Stimulated activated CD4-positive, alpha-beta T cell treated with anti-CD3 and anti-CD28 coated beads, Interleukin-15, amount 100 ng/mL, for 48 hours (primary cell): Measurements from ENCODE around the gene FBXO36.

Source experiments
- DNase-seq, 2 donors: peaks; one replicate each; pipeline ENCODE4 v3.0.0-alpha.2; 2020; ENCODE audit warnings: low read depth in 2 of 2

Gene FBXO36

DNA sequence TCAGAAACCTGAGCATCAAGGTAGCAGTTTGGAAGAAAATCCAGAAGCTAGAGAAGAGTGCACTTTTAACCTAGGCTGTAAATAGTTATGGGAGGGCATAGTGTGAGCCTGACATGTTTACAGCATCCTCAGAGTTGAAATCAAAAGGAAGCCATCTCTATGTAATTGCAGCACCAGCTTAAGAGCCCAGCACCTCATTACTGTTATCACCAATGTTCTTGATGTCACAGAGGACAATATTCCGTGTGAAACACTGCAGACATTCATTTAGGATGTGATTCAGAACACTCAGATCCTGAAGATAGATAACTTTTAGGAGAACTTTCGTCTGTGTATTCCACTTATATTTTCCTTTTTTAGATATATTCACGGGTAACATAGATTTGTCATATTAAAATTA lies 48.1 kb downstream of the FBXO36 start:
- no peak for DNase-seq

DNA sequence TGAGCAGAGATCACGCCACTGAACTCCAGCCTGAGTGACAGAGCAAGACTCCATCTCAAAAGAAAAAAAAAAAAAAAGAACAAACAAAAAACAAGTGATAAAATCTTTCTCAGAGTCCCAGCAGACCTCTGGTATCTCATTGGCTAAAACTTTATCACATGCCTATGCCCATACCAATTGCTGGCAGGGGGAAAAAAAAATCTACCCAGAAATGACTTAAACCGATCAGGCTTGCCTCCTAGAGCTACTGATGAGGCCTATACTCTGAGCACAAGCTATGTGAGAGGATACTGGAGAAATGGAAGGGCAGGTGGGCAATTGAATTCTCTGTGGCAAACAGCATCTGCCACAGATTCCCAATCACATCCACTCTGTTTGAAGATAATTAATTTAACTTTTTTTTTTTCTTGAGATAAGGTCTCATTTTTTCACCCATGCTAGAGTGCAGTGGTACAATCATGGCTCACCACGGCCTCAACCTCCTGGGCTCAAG lies 49.0 kb downstream of the FBXO36 start:
- no peak for DNase-seq

DNA sequence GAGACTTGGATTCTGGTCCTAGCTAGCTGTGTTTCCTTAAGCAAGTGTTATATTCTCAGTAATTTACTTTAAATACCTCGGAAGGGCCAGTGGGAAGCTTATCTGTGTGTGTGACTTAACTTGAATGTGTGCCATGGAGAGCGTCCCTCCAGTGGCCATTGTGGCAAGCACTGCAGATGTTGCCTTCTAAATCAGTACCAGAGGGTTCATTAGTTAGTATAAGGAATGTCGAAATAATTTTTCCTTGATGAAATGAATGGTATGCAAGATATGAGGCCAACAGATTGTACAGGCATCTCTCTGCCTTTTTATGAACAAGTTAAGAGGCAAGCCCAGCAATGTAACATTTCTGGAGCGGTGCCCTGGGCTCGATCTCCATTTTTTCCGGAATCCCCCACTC lies 52.0 kb downstream of the FBXO36 start:
- no peak for DNase-seq

DNA sequence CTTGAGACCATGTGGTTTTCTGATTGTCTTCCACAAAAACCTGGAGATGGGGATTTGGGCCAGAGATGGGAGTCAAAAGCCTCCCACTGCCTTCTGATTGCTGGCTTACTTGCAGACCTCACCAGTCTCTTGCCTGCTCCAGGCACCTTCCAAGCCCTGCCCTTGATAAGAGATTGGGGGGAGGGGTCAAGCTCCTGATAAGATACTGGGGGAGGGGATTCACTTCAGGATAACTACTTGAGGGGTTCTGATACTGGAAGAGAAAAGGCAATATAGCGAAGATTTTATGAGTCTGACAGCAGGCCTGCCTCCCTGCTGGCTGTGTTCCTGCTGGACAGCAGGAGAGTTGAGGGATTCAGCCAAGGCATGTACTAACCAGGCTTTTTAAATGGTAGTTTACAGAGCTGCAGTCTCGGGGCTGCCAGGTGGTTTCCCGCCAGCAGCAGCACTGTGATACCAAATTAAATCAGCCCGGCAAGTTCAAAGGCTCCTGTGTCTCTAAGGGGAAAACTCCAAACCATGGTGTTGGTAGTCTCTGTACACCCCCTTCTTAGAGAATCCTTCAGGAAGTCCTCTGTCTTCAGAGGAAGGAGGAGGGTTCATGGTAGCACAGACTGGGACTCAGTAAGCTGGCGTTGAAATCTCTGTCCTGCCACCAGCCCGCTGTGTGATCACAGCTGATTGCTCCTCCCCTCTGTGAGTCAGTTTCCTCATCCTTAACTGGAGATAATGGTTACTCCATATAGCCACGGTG lies 58.3 kb downstream of the FBXO36 start:
- DNase-seq, result no peak

DNA sequence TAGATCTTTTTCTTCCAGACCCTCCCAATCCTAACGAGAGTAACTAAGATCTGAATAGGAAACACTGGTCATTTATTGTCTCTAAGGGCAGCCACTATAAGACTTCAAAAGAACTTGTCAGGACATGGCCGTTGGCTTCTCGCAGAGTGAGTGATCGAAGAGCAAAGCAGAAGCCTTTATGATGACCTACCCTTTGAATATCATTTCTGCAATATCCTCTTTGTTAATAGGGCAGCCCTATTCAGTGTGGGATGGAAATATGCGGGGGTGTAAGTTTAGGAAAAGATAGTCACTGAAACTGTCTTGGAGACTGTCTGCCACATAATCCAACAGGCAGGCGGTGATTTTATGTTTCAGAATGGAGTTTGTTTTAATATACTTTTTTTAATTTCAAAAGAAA lies 70.9 kb downstream of the FBXO36 start:
- no peak for DNase-seq

DNA sequence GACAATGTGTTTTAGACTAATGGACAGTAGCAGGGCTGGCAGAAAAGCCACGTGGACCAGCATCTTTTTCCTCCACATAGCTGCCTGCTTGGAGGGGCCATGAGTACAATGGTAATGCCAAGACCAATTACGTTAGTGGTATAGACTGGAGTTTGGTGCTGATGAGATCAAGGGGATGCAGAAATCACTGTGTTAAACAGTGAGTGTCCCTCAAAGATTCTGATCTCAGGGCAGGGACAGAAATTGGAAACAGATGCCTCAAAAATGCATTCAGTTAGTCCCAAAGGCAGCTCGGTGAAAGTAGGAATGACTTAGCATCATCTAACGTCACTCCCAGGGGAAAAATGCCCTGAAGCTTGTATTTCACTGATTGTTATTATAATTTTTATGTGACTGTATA lies 74.0 kb downstream of the FBXO36 start:
- no peak for DNase-seq

DNA sequence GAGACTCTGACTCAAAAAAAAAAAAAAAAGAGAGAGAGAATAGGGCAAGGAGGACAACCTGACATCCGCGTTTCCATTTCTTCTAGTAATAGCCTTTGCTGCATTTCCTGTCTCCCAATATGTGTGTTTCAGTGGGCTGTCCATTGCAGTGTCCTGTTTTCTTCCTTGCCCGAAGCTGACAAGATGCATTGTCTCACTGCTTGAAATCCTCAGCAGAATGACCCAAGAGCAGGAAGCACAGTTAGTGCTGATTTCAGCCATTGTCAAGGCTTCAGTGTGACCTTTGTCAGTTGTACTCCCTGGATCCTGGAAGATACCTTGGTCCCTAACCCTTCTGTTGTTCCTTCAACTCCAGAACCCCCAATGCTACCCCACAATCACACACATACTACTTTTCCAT lies 75.3 kb downstream of the FBXO36 start:
- no peak for DNase-seq

DNA sequence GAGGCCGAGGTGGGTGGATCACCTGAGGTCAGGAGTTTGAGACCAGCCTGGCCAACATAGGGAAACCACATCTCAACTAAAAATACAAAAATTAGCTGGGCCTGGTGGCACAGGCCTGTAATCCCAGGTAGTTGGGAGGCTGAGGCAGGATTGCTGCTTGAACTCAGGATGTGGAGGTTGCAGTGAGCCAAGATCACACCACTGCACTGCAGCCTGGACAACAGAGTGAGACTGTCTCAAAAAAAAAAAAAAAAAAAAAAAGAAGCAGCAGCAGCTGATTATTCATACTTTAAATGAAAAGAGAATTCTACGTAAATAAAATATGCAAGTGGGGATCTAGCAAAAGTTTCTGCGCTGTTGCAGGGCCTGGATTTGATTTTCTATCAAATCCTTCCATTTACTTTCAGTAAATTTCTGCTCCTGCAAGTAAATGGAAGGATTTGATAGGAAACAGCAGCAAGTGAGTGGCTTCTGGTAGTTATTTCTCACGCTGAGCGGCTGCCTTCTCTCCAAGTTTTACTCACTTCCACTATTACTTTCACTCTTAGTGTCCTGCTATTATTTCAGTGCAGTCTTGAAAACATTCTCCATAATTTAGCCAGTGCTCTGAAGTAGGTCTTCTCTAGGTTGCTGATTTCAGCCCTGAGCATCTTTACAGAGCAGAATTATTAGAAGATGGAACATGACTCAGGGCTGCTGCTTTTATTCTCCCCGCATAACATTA lies 78.0 kb downstream of the FBXO36 start:
- no peak for DNase-seq

DNA sequence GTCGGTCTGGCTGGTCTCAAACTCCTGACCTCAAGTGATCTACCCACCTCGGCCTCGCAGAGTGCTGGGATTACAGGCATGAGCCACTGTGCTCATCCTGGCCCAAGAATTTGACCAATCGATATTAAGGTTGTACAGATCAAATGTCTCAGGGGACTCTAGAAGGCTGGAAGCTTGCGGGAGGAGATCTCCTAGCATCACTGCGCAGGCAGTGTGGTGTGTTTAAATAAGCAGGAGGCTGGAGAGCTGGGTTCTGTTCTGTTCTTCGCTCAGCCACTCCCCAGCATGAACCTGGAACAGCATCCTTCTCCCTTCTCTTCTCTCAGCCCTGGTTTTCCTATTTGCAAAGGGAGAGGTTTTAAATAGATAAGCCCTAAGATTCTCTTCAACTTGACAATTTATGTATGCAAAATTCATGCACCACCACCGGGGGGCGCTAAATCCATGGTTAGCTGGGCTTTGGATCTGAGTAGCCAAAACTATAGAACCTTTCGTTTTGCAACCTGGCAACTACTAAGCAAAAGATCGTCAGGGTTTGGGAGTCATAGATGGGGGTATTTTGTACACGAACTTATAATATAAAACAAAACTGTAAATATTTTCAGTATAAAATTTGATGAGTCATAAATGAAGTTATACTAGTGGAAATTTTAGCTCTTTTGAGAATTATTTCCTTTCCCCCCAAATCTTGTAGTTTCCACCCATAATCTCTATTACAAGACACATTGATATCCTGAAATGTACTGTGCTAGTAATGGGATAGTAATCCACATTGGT lies 85.8 kb downstream of the FBXO36 start:
- peak; percentile 62 to 78 for DNase-seq

DNA sequence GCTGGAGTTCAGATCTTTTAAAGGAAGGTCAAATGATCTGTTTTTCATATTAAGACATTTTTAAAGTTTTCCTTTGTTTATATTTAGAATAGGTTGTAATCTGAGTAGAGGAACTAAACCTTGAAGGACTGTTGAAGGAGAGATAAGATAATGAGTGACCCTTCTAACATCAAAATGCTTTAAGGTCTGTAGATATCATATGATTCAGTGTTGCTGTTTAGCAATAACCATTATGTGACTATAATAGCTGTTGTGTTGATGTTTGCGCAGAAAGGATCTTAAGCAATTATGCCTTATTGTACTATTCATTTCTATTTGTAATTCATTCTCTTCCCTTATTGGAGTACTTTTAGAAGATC lies 86.4 kb downstream of the FBXO36 start:
- DNase-seq, result no peak

DNA sequence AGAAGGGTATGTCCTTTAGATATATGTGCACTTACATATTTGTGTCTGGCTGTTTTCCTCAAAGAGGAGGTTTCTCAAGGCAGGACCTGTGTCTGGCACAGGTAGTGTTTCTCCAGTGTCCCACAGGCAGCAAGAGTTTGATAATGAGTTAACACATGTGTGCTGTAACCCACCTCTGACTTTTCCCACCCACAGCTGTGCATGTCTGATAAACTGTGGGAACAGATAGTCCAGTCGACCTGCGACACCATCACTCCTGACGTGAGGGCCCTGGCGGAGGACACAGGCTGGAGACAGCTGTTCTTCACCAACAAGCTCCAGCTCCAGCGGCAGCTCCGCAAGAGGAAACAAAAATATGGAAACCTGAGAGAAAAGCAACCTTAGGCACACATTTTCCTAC lies 88.2 kb downstream of the FBXO36 start:
- DNase-seq, result no peak

DNA sequence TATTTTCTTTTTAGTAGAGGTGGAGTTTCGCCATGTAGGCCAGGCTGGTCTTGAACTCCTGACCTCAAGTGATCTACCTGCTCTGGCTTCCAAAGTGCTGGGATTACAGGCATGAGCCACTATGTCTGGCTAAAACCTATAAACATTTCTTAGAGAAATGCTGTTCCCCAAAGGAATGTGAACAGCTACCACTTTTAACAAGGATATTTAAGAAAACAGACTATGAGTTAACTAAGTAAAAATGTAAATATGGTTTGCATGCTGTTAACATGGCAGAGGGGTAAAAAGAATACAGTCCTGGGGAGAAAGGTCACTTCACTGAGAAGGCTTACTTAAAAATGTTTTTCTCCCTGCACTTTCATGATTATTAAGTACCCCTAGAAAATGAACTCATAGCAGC lies 89.3 kb downstream of the FBXO36 start:
- no peak for DNase-seq

DNA sequence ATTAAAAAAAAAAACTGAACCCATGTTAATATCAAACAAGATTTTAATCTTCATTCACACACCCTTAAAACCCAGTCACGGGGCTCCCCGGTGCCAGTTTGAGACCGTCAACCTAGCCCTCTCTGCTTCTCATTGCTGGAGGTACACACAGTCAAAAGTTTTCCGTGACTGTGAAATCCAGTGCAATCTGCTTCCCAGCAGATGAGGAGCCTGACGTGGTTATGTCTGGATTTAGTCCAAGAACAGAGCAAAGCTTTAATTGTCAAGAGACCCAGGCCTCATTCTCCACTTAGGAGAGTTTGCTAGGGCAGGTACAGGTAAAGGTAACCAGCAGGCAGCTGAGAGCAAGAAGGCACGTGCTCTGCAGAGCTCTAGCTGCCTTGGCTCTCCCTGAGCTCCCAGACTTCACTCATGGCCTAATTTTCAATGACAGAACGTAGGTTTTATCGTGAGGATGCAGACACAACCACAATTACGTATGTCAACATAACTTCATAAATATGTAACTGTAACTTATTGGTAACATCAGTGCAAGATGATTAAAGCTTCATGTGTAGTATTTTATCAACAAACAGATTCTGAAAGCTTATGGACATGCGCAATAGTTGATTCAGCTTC lies 90.1 kb downstream of the FBXO36 start:
- DNase-seq, result no peak

DNA sequence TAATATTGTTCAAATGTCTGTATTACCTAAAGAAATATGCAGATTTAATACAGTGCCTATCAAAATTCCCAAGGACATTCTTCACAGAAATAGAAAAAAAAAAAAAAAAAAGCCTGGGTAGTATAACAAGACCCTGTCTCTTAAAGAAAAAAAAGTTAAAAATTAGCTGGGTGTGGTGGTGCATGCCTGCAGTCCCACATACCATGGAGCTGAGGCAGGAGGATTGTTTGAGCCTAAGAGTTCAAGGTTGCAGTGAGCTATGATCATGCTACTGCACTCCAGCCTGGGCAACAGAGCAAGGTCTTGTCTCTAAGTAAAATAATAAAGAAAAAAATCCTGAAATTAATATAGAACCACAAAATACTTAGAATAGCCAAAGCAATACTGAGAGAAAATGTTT lies 94.5 kb downstream of the FBXO36 start:
- no peak for DNase-seq

DNA sequence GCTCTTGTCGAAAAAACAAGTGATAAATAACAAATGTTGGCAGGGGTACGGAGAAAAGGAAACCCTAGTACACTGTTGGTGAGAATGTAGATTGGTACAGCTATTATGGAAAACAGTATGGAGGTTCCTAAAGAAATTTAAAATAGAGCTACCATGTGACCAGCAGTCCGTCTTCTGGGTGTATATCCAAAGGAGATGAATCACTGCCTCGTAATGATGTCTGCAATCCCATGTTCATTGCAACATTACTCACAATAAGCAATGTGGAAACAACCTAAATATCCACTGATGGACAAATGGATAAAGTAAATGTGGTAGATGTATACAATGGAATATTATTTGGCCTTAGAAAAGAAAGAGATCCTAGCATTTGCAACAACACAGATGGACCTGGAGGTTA lies 95.8 kb downstream of the FBXO36 start:
- DNase-seq, result no peak

DNA sequence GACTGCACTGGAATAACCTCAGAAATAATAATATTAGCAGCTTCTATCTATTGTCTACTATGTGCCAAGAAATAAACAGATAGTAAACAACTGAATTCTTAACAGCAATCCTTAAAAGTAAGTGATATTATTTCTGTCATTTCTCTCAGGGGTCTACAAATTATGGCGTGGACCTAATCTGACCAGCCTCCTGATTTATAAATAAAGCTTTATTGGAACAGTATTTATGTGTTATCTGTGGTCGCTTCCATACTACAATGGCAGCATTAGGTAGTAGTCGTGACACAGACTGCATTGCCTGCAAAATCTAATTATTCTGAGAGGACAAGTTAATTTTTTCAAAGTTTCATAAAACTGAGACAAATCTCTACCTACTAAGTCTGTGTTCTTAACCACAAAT lies 97.4 kb downstream of the FBXO36 start:
- no peak for DNase-seq

DNA sequence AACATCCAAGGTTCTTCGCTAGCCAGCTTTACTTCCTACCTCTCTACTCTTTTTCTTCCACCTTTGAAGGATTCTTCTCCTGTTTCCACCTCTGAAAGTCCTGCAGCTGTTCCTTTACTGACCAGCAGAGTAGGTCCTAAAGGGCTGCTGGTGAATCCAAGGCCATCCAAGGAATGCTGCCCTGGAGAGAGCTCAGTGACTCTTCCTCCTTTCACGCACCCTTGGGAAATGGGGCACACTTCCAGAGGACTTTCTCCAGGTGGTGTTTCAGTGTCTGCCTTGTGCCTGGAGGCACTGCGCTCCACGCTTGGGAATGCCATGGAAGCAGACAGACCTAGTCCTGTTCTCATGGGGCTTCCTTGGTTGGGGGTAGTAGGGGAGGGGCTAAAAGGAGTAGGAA lies 101.0 kb downstream of the FBXO36 start:
- DNase-seq, result no peak

DNA sequence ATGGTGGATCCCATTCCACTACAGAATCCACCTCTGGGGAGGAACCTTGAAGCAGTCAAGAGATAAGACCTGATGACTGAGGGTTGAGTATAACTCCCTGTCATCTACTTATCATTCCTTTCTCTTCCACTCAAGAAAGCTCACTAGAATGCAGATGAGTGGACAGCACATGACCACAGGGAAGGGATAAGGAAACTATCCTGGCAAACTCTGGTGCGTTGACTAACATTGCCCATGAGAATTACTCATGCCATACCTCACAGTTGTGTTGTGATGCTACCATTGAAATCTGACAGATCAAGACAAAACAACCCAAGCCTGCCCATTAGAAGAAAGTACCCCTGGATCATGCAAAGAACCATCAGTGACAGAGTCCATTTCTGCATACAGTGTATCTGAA lies 119.9 kb downstream of the FBXO36 start:
- DNase-seq, result no peak

DNA sequence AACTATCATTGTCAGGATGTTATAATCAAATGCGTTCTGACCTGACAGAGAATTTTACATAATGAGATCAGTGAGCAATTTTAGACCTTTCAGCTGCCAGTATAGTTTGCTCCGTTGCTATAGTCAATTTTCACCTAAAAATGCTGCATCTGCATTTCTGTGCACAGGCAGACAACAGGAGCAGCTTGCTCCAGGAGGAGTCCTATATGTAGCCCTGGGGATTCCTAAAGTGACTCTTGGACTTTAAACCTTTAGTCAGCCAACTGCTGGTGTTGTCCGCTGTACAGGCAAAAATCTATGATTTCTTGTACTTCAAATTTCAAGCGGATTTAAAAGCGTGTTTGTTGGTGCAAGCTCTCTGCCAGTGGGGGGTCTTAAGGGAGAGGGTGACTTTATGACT lies 120.7 kb downstream of the FBXO36 start:
- no peak for DNase-seq

DNA sequence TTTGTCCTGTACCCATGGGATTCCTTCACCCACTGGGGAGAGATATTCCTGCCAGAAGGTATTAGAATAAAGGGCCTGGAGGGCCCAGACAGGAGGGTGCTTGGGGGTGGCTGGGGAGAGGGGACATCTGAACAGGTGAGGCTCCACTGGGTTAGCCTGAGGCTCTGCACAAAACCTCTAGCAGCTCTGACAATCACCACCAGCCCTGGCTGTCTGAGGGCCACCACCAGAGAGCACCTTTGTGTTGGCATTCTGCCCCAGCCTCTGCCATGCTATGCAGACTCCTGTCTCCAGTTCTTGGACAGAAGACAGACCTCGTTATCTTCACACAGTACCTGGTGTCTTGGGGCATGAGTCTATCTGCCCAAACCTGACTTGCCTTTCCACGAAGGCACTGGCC lies 121.2 kb downstream of the FBXO36 start:
- no peak for DNase-seq

DNA sequence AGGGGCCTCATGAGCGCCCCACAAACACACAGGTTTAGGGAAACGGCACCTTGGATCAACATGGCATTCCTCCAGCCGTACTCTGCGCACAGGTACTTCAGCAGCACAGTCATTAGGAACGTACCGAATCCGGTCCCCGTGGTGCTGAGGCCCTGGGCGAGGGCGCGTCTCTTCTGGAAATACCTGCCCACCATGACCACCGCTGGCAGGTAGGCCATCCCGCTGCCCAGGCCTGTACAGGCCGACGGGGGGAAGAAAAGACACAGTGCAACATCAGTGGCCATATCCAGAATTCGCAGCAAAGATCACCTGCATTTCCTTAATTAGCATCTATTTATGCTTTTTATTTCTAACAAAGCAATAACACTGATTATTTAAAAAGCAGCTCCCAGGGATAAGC lies 124.2 kb downstream of the FBXO36 start:
- DNase-seq, result no peak

DNA sequence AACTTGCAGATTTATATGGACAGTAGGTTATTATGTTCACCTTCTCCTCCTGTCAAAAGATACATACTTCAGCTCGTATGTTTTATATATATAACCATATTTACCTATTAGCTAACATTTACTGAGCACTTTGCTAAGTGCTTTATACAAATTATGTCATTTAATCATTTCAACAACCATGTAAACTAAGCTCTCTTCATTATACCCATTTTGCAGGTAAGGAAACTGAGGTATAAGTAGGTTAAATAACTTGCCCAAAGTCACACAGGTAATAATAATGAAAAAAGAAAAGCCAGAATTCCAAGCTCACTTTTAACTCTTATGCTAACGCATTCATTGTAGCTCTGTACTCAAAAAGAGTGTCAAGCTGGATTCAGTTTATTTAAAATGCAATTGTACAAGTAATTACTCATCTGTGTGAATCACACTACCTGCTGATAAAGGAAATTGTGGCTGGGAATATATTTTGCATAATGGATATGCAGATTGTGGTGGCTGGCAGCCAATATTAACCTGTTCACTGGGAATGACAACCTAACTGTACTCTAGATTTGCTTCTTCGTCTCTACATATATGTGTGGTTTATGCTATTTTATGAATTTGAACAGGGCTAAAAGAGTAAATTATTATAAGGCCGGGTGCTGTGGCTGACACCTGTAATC lies 125.8 kb downstream of the FBXO36 start:
- DNase-seq, result no peak
